Mucosa of rectum (tissue), 2 donors: Measurements from ENCODE around the gene SLC24A4.

Experiments
- H3K27ac ChIP-seq, 2 donors: one replicate each; pipeline ENCODE4 v1.7.0; 2013; ENCODE audit warnings: inconsistent platforms in 2 of 2, low read depth in 2 of 2, low read length in 2 of 2
- H3K27me3 ChIP-seq, 2 donors: one replicate each; pipeline ENCODE4 v1.7.0; 2013; ENCODE audit warnings: low read length in 2 of 2; ENCODE audit not compliant: control insufficient read depth in 2 of 2, insufficient read depth in 2 of 2
- H3K36me3 ChIP-seq, 2 donors: one replicate each; pipeline ENCODE4 v1.7.0; 2013; ENCODE audit warnings: low read length in 2 of 2; ENCODE audit not compliant: control insufficient read depth in 2 of 2, insufficient read depth in 2 of 2
- H3K4me1 ChIP-seq, 2 donors: one replicate each; pipeline ENCODE4 v1.7.0; 2013; ENCODE audit warnings: low read length in 2 of 2, mild to moderate bottlenecking in 1 of 2; ENCODE audit not compliant: control insufficient read depth in 2 of 2, insufficient read depth in 2 of 2
- H3K4me3 ChIP-seq, 2 donors: one replicate each; pipeline ENCODE4 v1.7.0; 2013; ENCODE audit warnings: low read length in 2 of 2
- H3K9ac ChIP-seq, 2 donors: one replicate each; pipeline ENCODE4 v1.7.0; 2013; ENCODE audit warnings: low read length in 2 of 2, low read depth in 1 of 2, mild to moderate bottlenecking in 1 of 2
- H3K9me3 ChIP-seq, 2 donors: one replicate each; pipeline ENCODE4 v1.7.0; 2013; ENCODE audit warnings: low read length in 2 of 2; ENCODE audit not compliant: control insufficient read depth in 2 of 2
- donor health status: healthy.
- donor health status: Normal muscosa, but diverticular disease.

SLC24A4 gene

GRCh38 chr14:92360651-92361370, 37.8 kb downstream of the SLC24A4 start:
- H3K27ac ChIP-seq: no peak overlapping the region

GRCh38 chr14:92362781-92363235, 39.8 kb downstream of the SLC24A4 start:
- no peak overlapping the region for H3K4me3 ChIP-seq
- no peaks in the 10 kb centered on the region for H3K36me3 ChIP-seq
- no peaks in the 10 kb centered on the region for H3K4me1 ChIP-seq
- no peaks in the 10 kb centered on the region for H3K9me3 ChIP-seq
- peaks cover 0 to 3% of the 10 kb centered on the region in 2 donors for H3K27me3 ChIP-seq
- H3K9ac ChIP-seq: no peak overlapping the region
- no peak overlapping the region for H3K27ac ChIP-seq

More at GRCh38 chr14:92360651-92361370, 37.8 kb downstream of the SLC24A4 start:
- Histone ChIP-seq H3K27me3 (no peaks in the 10 kb centered on the region), H3K4me3 (no peak overlapping the region), H3K9ac (no peak overlapping the region), H3K4me1 (no peaks in the 10 kb centered on the region), H3K36me3 (no peaks in the 10 kb centered on the region), H3K9me3 (no peaks in the 10 kb centered on the region)

DNA sequence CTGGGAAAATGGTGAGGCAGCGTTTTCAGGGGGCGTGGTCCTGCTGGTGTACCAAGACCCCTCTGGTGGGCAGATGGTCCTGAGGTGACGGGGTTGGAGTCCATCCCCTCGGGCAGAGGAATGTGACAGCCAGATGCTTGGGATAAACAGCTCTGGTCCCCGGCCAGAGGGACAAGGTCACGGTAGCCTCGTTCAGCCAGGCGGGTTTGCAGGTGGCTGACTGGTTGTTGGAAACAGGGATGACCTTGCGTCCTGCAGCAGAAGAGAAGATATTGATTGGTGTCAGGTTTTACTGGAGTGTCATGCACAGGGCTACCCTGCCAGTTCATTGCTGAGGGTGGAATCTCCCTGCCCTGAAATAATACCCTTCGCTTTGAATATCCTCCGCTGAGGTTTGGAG, 43.3 kb downstream of the SLC24A4 start:
- Histone ChIP-seq H3K4me1 (no peaks in the 10 kb centered on the region), H3K27ac (no peak overlapping the region), H3K36me3 (no peaks in the 10 kb centered on the region), H3K27me3 (peaks cover 0 to 3% of the 10 kb centered on the region in 2 donors), H3K9ac (no peak overlapping the region), H3K9me3 (no peaks in the 10 kb centered on the region), H3K4me3 (no peak overlapping the region)

- Histone ChIP-seq H3K27me3 (peaks cover 0 to 3% of the 10 kb centered on the region in 2 donors), H3K9ac (no peak overlapping the region), H3K9me3 (no peaks in the 10 kb centered on the region), H3K4me3 (no peak overlapping the region), H3K36me3 (no peaks in the 10 kb centered on the region), H3K27ac (no peak overlapping the region), H3K4me1 (no peaks in the 10 kb centered on the region)
These were observed 45.0 kb downstream of the SLC24A4 start for GRCh38 chr14:92368001-92368400.

- Histone ChIP-seq H3K27ac (no peak overlapping the region), H3K36me3 (no peaks in the 10 kb centered on the region), H3K9me3 (no peaks in the 10 kb centered on the region), H3K27me3 (peaks cover 0 to 3% of the 10 kb centered on the region in 2 donors), H3K4me1 (no peaks in the 10 kb centered on the region), H3K9ac (no peak overlapping the region), H3K4me3 (no peak overlapping the region)
These were observed 46.1 kb downstream of the SLC24A4 start for GRCh38 chr14:92369097-92369496.

DNA sequence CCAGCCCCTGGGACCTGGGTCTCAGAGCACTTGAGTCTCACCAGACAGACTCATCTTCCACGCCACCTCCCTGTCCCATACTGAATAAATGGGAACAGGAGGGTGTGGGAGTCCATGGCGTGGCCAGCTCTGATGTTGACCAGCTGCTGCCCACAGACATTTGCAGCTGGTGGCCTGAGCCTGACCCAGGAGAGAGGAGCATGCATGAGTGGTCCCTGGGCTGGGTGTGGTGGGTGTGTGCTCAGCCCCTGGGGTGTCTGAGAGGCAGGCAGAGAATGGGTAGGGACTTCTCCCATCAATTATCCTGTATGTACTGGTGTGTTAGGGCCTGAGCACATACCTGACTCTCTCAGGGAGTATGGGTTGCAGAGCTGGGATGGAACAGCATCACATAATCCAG, 49.3 kb downstream of the SLC24A4 start:
- no peaks in the 10 kb centered on the region for H3K4me1 ChIP-seq
- no peaks in the 10 kb centered on the region for H3K9me3 ChIP-seq
- no peaks in the 10 kb centered on the region for H3K36me3 ChIP-seq
- H3K27me3 ChIP-seq: no peaks in the 10 kb centered on the region
- no peak overlapping the region for H3K27ac ChIP-seq
- no peak overlapping the region for H3K9ac ChIP-seq
- no peak overlapping the region for H3K4me3 ChIP-seq

GRCh38 chr14:92373336-92373735, 50.4 kb downstream of the SLC24A4 start:
- Histone ChIP-seq H3K9ac (no peak overlapping the region), H3K4me1 (no peaks in the 10 kb centered on the region), H3K4me3 (no peak overlapping the region), H3K36me3 (no peaks in the 10 kb centered on the region), H3K27ac (no peak overlapping the region), H3K9me3 (no peaks in the 10 kb centered on the region), H3K27me3 (peaks cover 0 to 1% of the 10 kb centered on the region in 2 donors)

DNA sequence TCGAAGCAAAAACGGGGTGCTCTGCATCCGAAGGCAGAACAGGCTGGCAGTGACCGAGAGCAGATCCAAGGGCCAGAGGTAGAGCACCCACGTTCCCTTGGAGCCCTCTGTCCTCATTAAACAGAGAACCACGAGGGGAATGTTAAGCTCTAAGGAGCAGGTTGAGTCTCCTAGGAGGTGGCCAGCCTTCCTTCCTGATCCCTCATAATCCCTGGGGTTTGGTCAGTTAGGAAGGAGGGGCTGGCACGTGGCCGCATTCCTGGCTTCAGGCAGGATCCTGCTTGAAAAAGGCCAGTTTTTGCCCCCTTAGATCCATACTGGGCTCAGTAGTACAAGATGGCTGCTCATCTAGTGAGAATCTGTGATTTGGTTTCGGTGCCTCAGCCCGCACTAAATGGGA, 57.2 kb downstream of the SLC24A4 start:
- no peak overlapping the region for H3K4me3 ChIP-seq
- no peaks in the 10 kb centered on the region for H3K4me1 ChIP-seq
- peaks cover 0 to 1% of the 10 kb centered on the region in 2 donors for H3K27me3 ChIP-seq
- no peak overlapping the region for H3K27ac ChIP-seq
- H3K36me3 ChIP-seq: no peaks in the 10 kb centered on the region
- H3K9ac ChIP-seq: no peak overlapping the region
- H3K9me3 ChIP-seq: no peaks in the 10 kb centered on the region

DNA sequence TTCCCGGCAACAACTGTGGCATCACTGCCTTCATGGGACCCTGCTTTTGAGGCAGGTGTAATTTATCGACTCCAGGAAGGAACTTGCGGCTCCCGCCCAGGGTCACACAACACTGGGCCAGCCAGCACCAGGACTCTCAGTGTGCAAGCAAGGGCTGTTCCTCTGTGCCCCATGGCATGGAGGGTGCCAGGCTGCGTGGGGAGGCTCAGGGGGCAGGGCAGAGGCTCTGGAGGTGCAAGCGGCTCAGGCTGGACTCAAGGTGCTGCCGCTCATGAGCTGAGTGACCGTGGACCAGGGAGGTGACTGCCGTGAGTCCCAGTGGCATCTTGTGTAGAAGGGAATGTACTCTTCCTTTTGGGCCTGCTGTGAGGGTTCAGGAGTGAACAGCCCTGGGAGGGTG, 57.6 kb downstream of the SLC24A4 start:
- Histone ChIP-seq H3K4me1 (no peaks in the 10 kb centered on the region), H3K9me3 (no peaks in the 10 kb centered on the region), H3K27me3 (peaks cover 0 to 1% of the 10 kb centered on the region in 2 donors), H3K27ac (no peak overlapping the region), H3K4me3 (no peak overlapping the region), H3K36me3 (no peaks in the 10 kb centered on the region), H3K9ac (no peak overlapping the region)

DNA sequence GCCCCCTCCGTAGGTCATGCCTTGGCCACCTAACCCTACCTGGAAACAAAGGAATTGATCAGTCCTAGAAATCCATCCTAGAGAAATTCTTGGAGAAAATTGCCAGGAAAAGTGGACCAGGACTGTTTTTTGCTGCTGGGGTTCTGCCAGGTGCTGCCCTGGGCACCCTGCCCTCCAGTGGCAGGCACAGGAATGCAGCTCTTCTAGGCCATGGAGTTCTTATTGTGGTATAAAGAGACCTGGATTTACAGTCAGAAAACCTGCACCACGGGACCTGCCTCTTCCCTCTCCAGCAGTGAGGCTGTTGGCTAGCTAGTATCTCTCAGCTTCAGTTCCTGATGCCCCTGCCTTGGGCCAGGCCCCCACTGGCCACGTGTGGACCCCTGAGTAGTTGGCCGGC, 59.7 kb downstream of the SLC24A4 start:
- no peak overlapping the region for H3K4me3 ChIP-seq
- H3K27me3 ChIP-seq: no peaks in the 10 kb centered on the region
- H3K9ac ChIP-seq: no peak overlapping the region
- H3K4me1 ChIP-seq: no peaks in the 10 kb centered on the region
- no peaks in the 10 kb centered on the region for H3K36me3 ChIP-seq
- no peaks in the 10 kb centered on the region for H3K9me3 ChIP-seq
- no peak overlapping the region for H3K27ac ChIP-seq
